8988T (cell line): ENCODE data around the gene TBC1D16.
"Not testable (repeated sequence)": the region's sequence is repeated elsewhere in the genome, so short reads cannot be mapped to it uniquely, and the experiment has no call there.

Experiments used
- DNase-seq: peaks from one replicate; pipeline ENCODE4 v3.0.0; 2011

The TBC1D16 gene

DNA sequence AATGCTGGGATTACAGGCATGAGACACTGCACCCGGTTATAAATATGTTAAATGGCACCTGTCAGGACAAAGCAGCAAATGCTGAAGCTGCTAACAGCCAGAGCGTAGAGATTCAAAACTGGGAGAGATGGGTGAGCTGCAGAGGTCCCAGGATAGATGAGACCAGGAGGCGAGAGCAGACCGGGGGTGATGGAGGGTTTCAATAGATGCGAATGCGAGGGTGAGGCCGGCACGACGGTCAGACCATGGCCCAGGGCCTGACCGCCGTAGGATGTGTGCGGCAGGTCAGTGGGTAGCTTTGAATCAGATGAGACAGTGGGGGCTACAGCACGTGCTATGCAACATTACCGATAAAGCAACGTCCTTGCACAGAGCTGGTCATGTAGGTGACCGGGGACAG, 15.0 kb upstream of the TBC1D16 start:
- DNase-seq, result no peak

- no peak for DNase-seq
Measured at GRCh38 chr17:80049986-80050385, 14.3 kb upstream of the TBC1D16 start.

- DNase-seq, result no peak
Measured at GRCh38 chr17:80047176-80047575, 11.5 kb upstream of the TBC1D16 start.

DNA sequence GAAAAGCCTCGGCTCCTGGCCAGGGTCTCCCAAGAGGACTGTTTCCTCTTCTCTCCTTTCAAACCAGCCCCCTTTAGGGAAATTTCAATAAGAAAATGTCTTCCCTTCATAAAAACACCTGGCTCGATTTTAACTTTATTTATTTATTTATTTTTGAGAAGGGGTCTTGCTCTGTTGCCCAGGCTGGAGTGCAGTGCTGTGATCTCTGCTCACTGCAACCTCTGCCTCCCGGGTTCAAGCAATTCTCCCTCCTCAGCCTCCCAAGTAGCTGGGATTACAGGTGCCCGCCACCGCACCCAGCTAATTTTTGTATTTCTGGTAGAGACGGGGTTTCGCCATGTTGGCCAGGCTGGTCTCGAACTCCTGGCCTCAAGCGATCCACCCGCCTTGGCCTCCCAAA, 11.0 kb upstream of the TBC1D16 start:
- DNase-seq, result not testable (repeated sequence)

GRCh38 chr17:80045703-80046102, 10.0 kb upstream of the TBC1D16 start:
- DNase-seq, result no peak

DNA sequence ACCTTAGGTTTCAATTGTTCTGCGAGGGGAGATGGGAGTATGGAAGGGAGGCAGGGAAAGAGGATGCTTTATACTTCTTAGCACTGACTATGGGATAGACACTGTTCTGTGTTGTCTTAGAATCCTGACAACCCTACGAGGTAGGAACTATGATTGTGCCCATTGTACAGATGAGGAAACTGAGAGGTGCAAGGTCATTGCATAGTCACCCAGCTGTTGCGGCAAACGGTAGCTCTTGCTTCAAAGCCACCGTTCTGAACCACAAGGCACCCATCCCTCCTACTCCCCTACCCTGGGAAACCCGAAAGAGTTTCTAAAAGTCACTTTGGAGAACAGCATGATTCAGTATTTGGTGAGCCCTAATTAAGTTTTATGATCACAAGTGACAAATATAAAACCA, 8.3 kb upstream of the TBC1D16 start:
- DNase-seq, result no peak

DNA sequence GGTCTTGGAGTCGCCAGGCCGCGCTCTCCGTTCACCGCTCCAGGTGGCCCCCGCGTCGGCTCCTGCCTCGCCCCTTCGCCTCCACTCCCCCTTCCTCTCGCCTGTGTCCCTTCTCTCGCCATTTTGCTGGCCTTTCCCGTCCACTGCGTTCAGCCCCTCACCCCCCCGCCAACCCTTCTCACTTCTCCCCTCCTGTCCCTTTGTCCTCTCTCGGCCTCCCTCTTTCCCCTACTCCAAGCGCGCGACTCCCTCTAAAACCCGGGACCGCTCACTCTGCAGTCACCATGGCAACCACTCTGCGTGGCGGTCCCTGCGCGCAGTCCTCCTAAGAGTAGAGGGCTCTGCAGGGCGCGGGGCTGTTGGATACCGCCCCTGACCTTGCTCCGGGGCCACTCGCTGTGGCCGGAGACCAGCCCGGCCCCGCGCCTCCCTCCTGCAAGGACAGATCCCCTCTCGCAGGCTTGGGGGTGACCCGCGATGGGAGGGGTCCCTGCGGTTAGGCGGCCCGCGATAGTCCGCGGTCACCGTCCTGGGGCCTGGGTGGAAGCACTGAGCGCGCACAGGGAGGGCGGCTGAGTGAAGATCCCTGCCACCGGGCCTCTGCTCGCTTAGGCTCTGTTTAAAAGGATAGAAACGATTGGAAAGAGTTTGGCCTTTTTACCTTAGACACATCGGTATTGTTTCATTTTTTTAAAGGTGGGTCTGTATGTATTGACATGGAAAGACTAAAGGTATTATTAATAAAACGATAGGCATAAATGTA, 1.2 kb upstream of the TBC1D16 start:
- no peak for DNase-seq

DNA sequence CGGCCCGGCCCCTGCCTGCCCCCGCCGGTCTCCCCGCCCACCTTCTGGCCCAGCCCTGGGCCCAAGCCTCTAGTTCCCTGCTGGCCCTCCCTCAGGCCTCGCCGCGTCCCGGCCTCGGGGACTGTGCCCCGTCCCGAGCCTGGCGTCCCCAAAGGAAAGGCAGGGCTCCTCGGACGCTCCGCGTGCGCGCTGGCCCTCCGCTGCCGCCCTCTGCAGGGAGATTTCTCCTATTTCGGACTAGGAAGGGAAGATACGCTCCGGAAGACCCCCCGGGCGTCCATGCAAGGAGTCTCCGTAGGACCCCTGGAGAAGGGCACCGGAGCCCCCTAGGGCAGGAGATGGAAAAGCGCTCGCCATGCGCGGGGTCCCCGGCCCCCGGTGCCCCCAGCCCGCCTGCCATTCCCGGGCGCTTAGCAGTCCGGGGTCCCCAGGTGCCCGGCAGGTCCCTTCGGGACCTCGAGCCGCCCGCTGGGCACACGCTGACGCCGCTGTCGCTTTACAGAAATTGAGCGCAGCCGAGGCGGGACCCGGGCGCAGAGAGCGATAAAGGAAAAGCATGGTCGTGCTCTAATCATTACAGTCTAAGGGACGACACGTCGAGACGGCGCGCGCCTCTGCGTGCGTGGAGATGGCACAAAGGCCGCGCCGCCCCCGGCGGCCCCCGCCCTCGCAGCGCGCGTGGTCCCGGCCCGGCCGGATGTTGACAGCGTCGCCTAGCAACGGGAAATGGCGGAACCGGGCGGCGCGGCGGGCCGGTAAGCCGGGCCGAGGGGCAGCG, 454 bp upstream of the TBC1D16 start, which contains the start of gene CCDC40:
CCDC40 (plus strand) TSS at position 706 of the 778 bp plus-strand sequence; CDS start at position 727, 21 bp downstream.
- DNase-seq, result peak; percentile 81

- no peak for DNase-seq
Measured at GRCh38 chr17:80034791-80035686, 633 bp downstream of the TBC1D16 start.

GRCh38 chr17:80033840-80034239, 1.8 kb downstream of the TBC1D16 start:
- no peak for DNase-seq

DNA sequence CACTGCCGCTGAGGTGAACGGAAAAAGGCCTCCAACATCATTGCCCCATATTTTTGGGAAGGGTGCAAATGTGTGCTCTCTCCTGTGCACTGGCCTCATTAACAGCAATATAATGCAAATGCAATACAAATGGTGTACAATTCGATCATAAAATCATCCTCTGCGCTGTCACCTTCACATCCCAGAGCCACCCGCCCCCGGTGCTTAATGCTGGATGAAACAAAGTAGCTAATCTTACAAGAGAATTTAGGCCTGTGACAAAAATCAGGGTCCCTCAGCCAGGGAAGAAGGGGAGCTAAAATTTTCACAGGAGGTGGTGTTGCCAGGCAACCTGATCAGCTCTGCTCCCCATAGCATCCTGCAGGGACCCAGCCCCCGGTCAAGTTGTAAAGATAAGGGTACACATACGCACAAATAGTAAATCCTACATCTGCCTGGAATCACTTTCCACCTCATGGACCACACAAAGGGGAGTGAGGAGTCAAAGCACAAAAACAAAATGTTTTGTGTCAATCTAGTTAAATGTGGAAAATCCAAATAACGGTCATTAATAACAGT, 3.0 kb downstream of the TBC1D16 start:
- DNase-seq, result no peak

GRCh38 chr17:80031691-80032430, 3.8 kb downstream of the TBC1D16 start:
- no peak for DNase-seq

GRCh38 chr17:80030730-80031410, 4.8 kb downstream of the TBC1D16 start:
- DNase-seq, result no peak

DNA sequence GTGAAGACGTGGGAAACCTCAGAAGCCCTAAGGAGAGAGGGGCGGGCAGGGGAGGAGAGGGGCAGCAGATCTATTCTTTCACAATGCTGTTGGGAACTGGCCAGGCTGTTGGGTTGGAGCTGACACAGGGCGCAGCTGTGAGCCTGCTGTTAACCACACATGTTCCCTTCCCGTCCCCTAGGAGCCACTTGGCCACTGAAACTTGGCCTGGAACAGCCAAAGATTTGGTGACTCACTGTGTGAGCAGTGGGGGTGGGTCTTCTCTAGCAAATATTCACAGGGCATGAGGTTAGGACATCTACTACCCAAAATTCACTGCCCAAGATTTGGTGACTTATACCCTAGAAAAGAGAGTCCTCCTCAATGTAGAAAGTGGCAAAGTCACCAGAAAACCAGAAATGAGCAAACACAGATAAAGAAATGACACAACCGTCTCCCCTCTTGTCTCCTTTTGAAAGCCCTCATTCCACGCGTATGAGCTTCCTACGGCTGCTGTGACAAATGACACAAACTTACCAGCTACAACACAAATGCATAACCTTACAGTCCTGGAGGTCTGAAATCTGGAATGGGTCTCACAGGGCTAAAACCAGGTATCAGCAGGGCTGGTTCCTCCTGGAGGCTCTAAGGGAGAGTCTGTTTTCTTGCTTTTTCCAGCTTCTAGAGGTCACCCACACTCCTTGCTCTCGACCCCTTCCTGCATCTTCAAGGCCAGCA, 6.3 kb downstream of the TBC1D16 start:
- no peak for DNase-seq

DNA sequence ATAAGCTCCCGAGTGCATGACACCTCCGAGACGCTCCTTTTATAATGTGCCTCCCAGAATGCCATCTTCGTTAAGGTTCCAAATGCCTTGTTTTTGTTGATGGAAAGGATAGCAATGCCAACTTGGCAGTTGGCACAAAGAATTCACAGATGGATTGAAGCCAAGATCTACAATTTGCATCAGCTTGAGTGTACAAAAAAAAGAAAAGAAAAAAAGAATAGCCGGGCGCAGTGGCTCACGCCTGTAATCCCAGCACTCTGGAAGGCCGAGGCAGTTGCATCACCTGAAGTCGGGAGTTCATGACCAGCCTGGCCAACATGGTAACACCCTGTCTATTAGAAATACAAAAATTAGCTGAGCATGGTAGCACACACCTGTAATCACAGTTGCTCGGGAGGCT, 7.6 kb downstream of the TBC1D16 start:
- no peak for DNase-seq

- DNase-seq, result no peak
Measured at GRCh38 chr17:80027043-80027435, 8.6 kb downstream of the TBC1D16 start.

DNA sequence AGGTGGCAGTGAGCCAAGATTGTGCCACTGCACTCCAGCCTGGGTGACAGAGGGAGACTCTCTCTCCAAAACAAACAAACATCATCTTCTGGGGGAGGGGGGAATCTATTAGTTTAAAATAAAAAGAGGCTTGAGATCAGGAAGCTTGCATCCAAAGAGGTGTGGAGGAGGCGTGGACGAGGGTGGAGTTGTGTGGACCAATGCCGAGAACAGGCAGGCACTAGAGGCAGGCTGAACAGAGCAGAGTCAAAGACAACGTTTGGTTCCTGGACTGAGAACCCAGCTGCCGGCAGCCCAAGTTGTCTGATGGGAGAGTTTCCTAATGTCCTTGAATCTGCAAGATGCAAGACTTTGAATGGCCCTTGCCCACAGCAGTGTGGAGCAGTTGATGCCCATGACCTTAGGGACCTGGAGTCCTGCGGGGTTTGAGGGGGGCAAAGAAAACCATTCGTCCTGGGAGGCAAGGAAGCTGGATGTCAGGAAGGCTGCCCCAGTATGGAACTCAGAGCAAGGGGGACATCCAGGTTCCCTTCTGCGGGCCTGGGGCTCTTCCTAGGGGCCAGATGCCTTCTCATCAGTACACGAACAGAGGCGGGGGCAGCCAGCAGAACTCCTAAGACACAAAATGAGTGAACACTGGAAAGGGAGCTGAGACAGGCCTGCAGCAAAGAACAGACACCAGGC, 9.2 kb downstream of the TBC1D16 start:
- no peak for DNase-seq

- no peak for DNase-seq
Measured at GRCh38 chr17:80025796-80026195, 9.9 kb downstream of the TBC1D16 start.

DNA sequence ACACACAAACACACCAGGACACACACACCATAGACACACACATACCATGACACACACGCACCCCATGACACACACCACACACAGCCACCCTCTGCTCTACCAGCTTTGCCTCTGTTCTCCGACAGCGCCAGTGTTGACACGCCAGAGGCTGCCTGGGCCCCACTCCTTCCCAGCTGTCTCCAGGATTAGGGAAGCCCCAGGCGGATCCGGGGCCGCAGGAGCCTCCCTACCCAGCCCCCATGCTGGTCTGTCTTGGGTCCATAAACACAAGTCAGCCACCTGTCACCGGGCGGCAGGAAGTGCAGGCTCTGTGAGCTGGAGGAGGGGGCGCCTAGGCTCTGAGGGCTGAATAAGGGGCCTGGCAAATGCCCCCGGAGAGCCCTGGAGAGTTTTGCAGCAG, 10.5 kb downstream of the TBC1D16 start:
- no peak for DNase-seq
